HG02938 (cell line): Measurements from ENCODE around the gene KRT34.
"Not testable (repeated sequence)": the region's sequence is repeated elsewhere in the genome, so short reads cannot be mapped to it uniquely, and the experiment has no call there.

ENCODE experiments used
- ATAC-seq: cut with Tn5 transposase; IDR thresholded peaks from one replicate; pipeline ENCODE4 v1.9.1; 2021; ENCODE audit warnings: mild to moderate bottlenecking, moderate library complexity; ENCODE audit not compliant: unreplicated experiment

KRT34 gene

DNA sequence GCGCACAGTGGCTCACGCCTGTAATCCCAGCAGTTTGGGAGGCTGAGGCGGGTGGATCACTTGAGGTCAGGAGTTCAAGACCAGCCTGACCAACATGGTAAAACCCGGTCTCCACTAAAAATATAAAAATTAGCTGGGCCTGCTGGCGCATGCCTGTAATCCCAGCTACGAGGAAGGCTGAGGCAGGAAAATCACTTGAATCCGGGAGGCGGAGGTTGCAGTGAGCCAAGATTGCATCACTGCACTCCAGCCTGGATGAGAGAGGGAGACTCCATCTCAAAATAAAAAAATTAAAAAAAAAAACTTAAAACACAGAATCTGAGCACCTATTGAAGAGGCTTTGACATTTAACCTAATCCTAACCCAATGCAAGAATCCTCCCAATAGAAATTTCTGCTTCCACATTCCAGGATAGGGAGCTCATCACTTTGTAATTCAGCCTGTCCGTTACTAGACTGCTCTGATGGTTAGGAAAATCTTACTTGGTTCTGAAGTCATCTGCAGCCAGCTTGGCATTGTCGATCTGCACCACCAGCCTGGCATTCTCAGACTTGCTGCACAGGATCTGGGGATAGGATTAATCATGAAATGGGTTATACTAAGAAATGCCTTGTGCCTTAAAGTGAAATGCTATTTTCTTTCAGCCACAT lies 14.6 kb downstream of the KRT34 start:
- ATAC-seq, result no peak

DNA sequence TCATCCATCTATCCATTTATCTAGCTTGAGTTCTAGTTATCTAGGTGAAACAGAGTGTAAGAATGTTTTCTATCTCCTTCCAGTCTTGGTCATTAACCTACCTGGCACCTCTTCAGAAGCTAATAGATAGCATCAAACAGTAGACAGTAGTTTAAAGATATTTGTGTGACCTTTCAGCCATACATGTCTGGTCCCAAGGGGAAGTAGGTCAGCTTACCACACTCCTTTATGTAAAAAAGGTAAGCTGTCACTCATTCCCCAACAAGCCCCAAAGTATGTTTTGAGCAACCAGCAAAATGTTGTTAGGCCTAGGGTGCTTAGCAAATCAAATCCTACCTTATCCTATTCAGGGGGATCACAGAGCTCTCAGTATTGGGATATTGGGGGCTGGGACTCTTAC lies 16.0 kb downstream of the KRT34 start:
- no peak for ATAC-seq

DNA sequence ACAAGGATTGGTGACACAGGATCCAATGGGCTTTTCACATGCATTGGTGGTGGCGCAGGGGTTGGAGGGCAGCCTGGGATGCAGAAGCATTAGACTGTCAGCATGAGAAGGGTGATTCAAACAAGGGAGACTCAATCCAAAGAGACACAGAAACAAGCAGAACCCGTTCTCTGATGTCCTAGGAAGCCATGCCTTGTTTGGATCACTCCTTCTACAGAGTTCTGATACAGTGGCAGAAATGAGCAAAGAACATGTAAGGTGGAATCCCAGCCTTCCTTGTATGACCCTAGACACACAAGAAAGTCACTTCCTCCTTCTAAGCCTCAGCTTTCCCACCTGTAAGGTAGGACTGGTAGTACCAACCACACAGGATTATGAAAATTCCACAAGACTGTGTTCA lies 18.2 kb downstream of the KRT34 start:
- ATAC-seq, result no peak

DNA sequence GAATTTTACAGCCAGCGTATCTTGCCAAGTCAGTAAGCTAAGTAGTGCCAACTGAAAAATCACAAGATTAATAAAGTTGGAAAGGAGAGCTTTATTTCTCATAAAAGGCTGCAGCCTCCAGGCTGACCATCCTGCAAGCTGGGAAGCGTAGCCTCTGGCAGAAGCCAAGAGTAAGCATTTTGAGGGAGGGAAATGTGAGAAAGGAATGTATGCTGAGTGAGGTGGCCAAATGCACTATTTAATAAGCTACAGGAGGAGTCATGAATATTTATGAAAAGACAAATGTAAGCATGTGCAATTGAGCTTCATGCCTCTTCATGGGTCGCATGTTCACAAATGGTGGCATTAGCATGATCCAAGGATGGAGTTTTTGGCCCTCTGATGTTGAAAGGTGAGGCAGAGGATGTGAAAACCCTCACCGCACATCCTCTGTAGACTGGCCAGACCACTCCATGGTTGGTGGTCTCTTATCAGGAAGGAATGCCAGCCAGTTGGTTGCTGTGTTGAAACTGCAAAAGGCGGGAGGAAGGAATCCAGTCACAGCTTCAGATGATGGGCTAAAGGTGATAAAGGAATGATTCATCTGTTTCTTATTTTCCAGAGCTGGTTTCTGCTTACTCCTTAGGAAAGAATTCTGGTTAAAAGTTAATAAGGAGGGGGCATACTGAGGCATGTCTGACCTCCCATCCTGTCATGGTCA lies 21.7 kb downstream of the KRT34 start:
- ATAC-seq, result no peak

DNA sequence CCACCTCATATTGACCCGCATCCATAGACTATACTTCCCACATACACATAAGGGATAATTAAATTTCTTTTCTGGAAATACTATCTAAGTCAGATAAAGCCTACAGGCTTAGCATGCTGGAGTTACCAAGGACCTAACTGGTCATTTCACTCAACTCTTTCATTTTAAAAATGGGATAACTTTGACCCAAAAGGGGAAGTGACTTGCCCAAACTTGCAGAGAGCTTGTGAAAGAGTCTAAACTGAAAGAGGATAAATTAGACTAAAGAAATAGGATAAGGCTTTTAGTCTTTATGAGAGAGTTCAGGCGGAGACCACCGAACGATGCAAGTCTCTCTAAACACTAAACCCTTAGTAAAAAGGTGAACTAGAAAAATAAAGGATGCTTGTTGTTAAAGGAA lies 27.6 kb downstream of the KRT34 start:
- ATAC-seq, result no peak

DNA sequence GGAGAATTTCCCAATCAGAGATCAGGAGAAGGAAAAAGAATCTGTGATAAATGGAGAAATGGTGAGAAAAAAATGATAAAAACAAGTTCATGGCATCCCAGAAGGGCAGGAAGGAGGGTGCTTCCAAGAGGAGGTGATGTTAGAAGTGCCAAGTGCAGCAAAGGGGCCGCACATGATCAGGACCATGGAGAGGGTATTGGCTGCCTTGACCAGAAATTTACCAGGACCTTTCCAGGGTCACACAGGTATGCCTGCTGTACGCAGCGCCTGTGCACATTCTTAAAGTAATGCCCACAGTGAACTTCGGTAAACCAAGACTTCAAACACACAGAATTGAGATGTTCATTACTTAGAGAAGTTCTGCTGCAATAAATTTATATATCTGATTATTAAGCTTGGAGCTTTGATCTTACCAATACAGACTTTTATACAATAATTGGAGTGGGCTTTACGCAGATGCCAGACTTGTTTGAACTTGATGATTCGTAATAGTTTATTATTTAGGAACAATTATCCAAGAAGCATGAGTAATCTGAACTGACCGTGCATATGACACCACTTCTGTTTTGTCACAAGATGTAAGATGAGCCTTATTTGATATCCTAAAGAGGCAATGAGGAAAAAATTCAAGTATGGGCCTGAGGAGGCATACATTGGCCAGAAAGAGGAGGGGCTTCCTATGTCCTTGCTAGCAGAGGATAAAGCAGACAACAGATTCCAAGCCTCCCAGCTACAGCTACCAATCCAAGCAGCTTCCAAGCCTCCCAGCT lies 29.3 kb downstream of the KRT34 start:
- ATAC-seq, result no peak

DNA sequence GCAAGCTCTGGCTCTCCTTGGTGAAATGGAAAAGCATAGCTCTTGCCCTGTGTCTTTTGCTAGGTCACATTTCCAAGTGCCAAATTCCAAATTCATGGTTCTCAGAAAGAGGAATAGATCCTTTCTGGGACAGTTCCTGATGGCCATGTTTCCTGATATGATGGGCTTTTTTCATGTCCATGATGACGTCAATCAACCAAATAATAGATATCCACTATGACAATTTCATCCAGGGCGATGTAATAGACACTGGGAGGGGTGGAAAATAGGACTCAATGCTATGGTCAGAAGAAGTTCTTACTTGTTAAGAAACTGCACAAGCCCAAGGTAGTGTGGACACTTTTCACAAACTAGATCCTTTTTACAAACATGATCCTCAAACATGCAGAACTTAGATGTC lies 30.9 kb downstream of the KRT34 start:
- ATAC-seq, result no peak

DNA sequence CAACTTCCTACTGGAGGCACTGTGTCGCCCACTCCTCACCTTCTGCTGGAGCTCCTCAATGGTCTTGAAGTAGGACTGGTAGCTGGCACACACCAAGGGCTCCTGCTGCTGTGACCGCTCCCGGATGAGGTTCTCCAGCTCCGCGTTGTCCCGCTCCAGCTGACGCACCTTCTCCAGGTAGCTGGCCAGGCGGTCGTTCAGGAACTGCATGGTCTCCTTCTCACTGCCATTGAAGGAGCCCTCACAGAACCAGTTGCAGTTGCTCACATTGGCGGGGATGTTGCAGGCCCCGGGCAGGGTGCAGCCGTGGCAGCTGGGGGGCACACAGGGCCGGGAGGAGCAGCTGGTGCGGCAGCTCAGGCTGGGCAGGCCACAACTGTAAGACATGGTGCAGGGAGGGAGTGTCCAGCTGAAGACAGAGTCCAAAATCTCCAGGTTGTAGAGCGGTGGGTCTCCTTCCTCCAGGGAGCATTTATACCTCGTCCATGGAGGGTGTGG lies 31.7 kb downstream of the KRT34 start, which contains the start of gene KRT33A:
TSS of gene KRT33A (minus strand) at position 448 of the 498 bp plus-strand sequence. CDS start at position 387, 61 bp downstream.
- not testable (repeated sequence) for ATAC-seq

DNA sequence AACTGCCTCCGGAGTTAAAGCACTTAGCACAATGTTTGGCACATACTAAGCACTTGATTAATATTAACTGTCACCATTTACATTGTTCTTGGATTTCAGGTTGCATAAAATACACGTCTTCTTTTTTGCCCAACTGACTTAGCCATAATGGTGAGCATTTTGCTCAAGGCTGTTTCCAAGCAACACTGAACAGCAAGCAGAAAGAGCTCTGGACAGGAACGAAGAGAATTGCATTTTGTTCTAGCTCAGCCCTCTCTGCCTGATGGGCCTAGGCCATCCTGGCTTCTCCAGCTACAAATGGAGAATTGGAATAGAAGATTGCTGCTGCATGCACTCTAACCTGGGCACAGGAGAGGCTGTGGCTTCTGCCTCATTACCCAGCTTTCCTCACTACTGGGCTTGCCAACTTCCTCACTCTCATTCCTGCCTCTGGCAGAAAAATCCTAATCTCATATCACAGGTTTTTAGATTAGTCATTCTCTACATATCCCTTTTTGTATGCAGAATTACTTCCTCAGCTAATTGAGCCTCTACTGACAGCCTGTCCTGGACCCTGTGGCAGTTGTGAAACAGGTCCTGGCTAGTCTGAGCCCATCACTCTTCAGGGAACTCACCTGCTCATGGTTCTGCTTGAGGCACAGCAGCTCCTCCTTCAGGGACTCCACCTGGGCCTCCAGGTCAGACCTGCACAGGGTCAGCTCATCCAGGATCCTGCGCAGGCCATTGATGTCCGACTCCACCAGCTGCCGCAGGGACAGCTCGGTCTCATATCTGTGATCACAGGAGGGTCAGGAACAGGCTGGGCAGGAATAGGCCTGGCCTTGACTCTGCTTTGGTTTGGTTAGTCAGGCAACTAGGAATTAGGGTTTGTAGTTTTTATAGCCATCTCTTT lies 34.0 kb downstream of the KRT34 start:
- ATAC-seq, result no peak

DNA sequence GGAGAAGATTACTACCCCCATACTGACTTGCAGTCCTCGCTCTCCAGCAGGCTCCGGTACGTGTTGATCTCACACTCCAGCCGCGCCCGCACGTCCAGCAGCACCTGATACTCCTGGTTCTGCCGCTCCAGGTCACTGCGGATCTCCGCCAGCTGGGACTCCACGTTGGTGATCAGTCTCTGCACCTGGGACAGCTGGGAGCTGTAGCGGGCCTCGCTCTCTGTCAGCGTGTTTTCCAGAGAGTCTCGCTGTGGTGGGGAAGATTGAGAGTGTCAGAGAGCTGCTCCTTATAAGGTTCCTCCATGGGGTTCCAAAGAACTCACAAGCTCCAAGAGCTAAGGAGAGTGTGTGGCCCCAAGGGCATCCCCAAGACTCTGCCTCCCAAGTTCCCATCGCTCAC lies 35.7 kb downstream of the KRT34 start:
- not testable (repeated sequence) for ATAC-seq

DNA sequence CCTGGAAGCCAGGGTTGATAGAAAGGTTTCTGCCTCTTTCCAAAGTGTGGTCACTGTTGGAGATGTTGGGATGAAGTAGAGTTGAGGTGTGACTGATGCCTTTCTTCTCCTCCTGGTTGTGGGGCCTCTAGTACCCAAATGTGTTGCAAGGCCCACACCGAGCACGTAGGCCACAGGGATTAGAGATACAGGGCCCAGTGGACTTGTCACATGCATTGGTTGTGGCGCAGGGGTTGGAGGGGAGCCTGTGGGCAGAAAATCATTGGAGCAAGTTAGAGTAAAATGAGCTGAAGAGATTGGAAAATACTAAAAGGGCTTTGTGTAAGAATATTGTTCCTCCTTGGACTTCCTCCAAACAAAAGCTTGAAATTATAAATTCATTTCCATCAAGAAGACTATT lies 36.1 kb downstream of the KRT34 start:
- no peak for ATAC-seq

DNA sequence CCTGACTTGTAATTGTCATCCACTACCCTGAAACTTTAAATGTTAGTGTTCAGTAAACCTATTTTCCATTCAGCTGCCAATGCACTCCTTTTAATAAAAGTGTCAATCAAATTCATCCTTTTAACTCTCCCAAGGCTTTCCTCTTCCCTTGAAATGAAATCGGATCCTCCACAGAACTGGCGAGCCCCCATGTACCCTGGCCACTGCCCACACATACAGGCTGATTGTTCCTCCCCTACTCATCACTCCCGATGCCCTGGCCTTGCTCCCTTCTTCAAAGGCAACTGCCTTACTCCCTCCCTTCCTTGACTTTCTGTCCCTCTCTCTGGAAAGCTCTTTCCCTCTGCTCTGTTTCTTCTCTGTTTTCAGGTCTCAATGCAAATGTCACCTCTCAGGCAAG lies 39.1 kb downstream of the KRT34 start:
- no peak for ATAC-seq

DNA sequence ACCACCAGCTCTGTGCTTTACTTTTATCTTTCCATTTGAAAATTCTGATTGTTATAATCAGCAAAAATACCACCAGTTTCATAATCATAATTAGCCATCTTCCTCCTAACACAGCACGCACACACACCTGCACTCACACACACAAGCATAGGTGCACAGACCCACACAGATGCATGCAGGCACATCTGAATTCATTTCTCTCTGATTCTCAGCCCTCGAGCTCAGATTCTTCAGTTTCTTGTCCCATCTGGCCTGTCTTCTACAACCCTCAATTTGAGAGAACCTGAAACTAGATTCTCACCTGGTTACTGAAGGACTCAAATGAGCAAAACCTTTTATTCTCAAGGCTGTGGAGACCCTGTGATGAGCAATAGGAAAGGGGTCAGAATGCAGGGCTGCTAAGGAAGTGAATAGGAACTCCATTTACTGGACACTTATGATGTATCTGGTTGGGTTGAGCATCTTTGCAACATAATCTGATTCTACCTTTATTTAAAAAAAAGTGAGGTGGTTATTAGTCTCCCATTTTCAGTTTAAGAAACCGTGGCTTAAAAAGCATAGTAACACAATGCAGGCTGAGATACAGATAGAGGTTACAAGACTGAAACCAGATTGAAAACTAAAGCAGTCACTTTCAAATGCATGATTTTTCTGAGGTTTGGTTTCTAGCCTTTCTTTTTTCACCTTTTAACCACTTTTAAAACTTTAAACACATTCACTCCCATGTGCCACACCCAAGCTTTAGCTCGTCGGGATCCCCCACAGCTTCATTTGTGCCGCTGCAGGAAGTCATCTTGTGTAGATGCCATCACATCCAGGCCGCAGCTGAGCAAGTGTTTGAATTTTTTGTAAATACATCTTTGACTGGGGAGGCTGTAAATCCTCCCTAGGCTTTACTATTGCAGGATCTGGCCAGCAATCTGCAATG lies 40.9 kb downstream of the KRT34 start:
- ATAC-seq, result no peak

DNA sequence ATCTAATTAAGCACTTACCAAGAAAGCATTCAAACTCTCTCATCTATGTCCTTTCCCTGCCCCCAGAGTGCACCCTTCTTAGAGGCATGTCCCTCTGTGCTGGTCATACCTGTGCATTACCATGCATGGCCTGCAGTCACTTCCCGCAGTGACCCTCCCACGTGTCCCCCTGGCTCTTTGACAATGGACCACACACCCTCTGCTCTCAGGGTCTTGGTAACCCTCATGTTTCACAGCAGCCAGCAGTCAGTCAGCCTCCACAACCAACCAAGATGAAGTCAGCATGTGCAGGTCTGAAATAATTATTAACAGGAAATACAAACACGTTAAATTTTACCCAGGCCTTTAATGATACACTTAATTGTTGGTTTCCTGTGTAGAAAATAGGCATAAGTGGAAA lies 41.6 kb downstream of the KRT34 start:
- no peak for ATAC-seq

DNA sequence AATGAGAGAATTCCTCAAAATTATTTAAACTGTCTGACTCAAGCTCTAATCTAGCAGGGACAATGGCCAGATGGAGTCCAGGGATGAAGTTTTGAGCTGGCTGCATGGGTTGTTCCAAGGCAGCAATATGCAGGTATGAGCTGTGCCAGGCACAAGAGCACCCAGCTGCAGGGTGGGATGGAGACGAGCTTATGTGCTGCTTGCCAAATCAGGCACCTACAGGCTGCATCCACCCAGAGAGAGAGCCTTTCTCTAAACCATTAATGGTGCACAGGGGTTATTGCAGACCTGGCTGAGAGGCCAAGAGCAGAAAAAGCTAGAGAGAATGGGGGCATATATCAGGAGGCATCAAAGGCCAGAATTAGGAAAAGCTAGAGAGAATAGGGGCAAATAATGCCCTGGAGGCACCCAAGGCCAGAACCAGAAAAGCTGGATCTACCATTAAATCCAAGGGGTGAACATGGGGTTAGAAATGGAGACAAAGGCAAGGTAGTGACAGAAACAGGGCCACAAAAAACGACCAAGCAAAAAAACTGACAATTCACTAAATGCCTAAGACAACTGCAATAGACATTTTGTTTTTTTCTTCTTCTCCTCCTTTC lies 42.4 kb downstream of the KRT34 start:
- no peak for ATAC-seq

DNA sequence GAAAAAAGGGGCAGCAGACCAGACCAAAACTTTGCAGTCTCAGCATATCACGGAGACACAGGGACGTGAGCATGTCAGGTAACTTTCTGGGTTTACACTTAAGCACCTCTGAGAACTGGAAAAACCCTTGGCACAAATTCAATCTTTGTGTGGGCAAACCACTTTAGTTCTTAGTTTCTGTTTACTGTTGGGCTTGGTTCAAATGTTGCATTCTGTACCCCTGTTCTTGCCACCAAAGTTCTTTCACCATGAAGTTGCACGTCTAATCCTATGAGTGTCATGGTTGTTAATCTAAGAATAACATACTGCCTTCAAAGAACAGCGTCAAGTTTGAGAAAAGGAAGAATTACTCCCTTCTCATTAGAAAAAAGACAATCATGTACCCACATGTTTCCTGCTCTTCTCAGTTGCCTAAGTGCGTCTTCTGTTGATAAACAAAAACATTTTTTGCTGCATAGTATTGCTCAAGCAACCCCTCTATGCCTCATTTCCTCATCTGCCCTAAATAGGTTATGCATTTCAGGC lies 43.1 kb downstream of the KRT34 start:
- ATAC-seq, result no peak

DNA sequence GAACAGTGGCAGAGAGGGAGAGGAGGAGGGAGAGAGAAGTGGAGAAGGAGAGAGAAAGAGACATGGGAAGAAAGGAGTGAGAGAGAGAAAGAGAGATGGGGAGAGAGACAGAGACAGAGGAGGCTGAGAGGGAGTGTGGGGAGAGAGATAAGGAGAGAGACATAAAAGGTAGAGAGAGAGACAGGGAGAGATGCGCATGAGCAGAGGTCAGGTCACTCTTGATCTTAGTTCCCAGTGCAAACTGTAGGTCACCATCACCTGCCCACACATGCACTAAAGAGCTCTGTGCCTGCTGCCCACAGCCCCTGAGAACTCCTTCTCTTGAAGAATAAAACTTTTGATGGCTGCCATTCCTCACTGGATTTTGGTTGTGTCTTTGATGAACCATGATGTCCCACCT lies 46.4 kb downstream of the KRT34 start:
- ATAC-seq, result no peak

DNA sequence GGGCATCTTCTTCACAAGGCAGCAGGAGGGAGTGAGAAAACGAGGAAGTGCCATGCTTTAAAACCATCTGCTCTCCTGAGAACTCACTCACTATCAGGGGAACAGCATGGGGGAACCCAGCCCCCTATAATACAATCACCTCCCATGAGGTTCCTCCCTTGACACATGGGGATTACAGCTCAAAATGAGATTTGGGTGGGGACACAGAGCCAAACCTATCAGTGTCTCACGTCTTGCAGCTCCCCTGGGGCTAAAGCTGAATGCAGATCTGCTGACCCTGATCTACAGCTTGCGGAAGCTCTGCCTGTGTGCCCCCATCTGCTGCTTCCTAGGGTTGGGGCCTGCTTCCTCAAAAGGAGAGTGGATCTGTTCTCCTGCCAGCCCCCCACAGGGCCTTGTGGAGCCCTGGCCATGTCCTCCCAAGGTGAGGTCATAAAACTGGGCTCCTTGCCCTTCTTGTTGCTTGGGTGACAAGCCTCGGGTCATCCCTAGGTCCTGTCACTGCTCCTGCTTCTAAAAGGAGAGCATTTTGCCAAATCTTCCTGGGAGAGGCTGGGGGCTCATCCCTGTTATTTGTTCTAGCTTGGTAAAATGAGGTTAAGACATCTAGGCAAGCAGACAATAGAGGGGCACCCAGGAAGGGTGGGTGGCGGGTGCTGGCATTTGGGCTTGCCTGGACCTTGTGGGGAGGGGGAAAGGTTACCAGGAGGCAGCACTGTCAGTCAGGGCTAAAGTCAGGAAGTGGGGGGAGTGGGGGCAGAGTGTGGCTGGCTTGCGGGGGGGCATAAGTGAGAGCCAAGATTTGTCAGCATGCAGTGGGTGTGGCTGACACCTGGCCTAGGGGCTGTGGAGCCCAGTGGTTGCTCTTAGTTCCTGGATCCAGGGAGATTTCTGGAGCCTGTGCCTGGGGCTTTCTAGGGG lies 47.5 kb downstream of the KRT34 start:
- no peak for ATAC-seq
